GM12878 (cell line): ENCODE results near the gene PRRC2B. TPM values are rescaled to one million over a fixed set of nuclear protein-coding genes. Genes with fewer than 3 reads are reported as not detected.

Source experiments
- ATAC-seq: fragments of 200-7000 bp; cut with Tn5 transposase; 3 replicates; pipeline ENCODE4 v1.9.1; 2020; ENCODE audit warnings: mild to moderate bottlenecking, moderate library complexity
- BruUV-seq: library from RNA; stranded (reverse); fragments of 400-500 nt; replicated peaks from 2 replicates; lab custom pipeline; 2021; lab: Mats Ljungman, UMichigan
- CTCF ChIA-PET: fragments of 300-600 bp; sonication (Branson Sonifier 250); formaldehyde crosslinking; extraction: SDS; loops from one replicate; lab custom pipeline; 2021; ENCODE audit warnings: inconsistent platforms; lab: Yijun Ruan, JAX
- POLR2A ChIA-PET: fragments of 350-600 bp; formaldehyde crosslinking; extraction: SDS; loops from one replicate; lab custom pipeline; 2021; ENCODE audit warnings: inconsistent platforms; lab: Charles Lee
- RAD21 ChIA-PET: fragments of 300-600 bp; sonication (Branson Sonifier 250); formaldehyde crosslinking; loops from one replicate; lab custom pipeline; 2023; ENCODE audit warnings: antibody characterized with exemption; ENCODE audit not compliant: unreplicated experiment; lab: Charles Lee
- SMC1A ChIA-PET: fragments of 300-600 bp; sonication (Branson Sonifier 250); formaldehyde crosslinking; loops from one replicate; lab custom pipeline; 2023; ENCODE audit not compliant: unreplicated experiment, uncharacterized antibody; lab: Charles Lee
- DNase-seq: peaks from one replicate; pipeline ENCODE4 v3.0.0-alpha.2; 2011; ENCODE audit warnings: low read depth, low spot score
- FAIRE-seq: peaks from 3 replicates; lab custom pipeline; 2011; peaks lifted over from hg19 to GRCh38; lab: Jason Lieb, UNC
- H2AFZ ChIP-seq: 2 replicates; pipeline ENCODE4 v1.6.0; 2011; ENCODE audit warnings: low read depth, low read length, control low read depth; ENCODE audit not compliant: control insufficient read depth
- H3K27ac ChIP-seq: 2 replicates; pipeline ENCODE4 v1.5.1; 2011; ENCODE audit warnings: control low read depth; ENCODE audit not compliant: control insufficient read depth, insufficient read depth
- H3K27me3 ChIP-seq, 2 experiments: replicated peaks in 1 of 2; 2 replicates each; pipeline versions ENCODE4 v1.6.0 to v1.6.1; 2011; ENCODE audit warnings: low read length in 1 of 2; ENCODE audit not compliant: control insufficient read depth in 2 of 2, insufficient read depth in 2 of 2
- H3K36me3 ChIP-seq, 2 experiments: 2 replicates each; pipeline ENCODE4 v1.5.1; 2011; ENCODE audit warnings: low read length in 1 of 2; ENCODE audit not compliant: control insufficient read depth in 2 of 2, insufficient read depth in 2 of 2
- H3K4me1 ChIP-seq: 2 replicates; pipeline ENCODE4 v1.6.1; 2011; ENCODE audit warnings: mild to moderate bottlenecking, low read length, moderate library complexity, mixed read lengths; ENCODE audit not compliant: control insufficient read depth, insufficient read depth
- H3K4me2 ChIP-seq: 2 replicates; pipeline ENCODE4 v1.6.0; 2011; ENCODE audit warnings: control low read depth; ENCODE audit not compliant: control insufficient read depth, insufficient read depth
- H3K4me3 ChIP-seq: fragments of 200-600 bp; sonication (generic); 2 replicates; pipeline ENCODE4 v1.5.1; 2016
- H3K79me2 ChIP-seq: 2 replicates; pipeline ENCODE4 v1.6.0; 2011; ENCODE audit warnings: low read length; ENCODE audit not compliant: control insufficient read depth, insufficient read depth
- H3K9ac ChIP-seq: 2 replicates; pipeline ENCODE4 v1.8.0; 2011; ENCODE audit warnings: low read length, control low read depth, mixed read lengths; ENCODE audit not compliant: control insufficient read depth, insufficient read depth
- H3K9me3 ChIP-seq: replicated peaks from 3 replicates; pipeline ENCODE4 v1.5.1; 2011; ENCODE audit warnings: mild to moderate bottlenecking, low read length; ENCODE audit not compliant: control insufficient read depth, insufficient read depth
- H4K20me1 ChIP-seq: 2 replicates; pipeline ENCODE4 v1.6.0; 2011; ENCODE audit not compliant: control insufficient read depth, insufficient read depth
- EED ChIP-seq: sonication (generic); IDR thresholded peaks from 2 replicates; pipeline ENCODE4 v1.6.1; 2016; ENCODE audit warnings: antibody characterized with exemption, low read depth
- FOS ChIP-seq: IDR thresholded peaks from 3 replicates; pipeline ENCODE4 v1.6.1; 2011; ENCODE audit warnings: borderline replicate concordance; ENCODE audit not compliant: insufficient read length; ENCODE audit errors: extremely low read depth
- MTA3 ChIP-seq: IDR thresholded peaks from 2 replicates; pipeline ENCODE4 v1.6.1; 2012; ENCODE audit warnings: low read length, inconsistent platforms, borderline replicate concordance
- PKNOX1 ChIP-seq: fragments of 450-650 bp; IDR thresholded peaks from 2 replicates; pipeline ENCODE4 v1.6.1; 2016; ENCODE audit warnings: mild to moderate bottlenecking
- POLR2A ChIP-seq: IDR thresholded peaks from 2 replicates; pipeline ENCODE4 v1.6.1; 2011; ENCODE audit warnings: low read depth, mild to moderate bottlenecking, low read length
- PRDM15 ChIP-seq: fragments of 450-650 bp; formaldehyde crosslinking; IDR thresholded peaks from 2 replicates; pipeline ENCODE4 v1.4.0; 2020; ENCODE audit warnings: mild to moderate bottlenecking, moderate library complexity
- RBBP5 ChIP-seq: fragments of 200-600 bp; sonication (generic); conservative IDR thresholded peaks from 2 replicates; pipeline ENCODE4 v1.6.1; 2016
- RFX5 ChIP-seq: IDR thresholded peaks from 2 replicates; pipeline ENCODE4 v1.6.1; 2011; ENCODE audit warnings: low read depth, low read length, improper control_type of control experiment
- RUNX3 ChIP-seq: IDR thresholded peaks from 2 replicates; pipeline ENCODE4 v1.6.1; 2012; ENCODE audit warnings: low read length, inconsistent platforms
- SMAD5 ChIP-seq: IDR thresholded peaks from 2 replicates; pipeline ENCODE4 v1.6.1; 2016; ENCODE audit warnings: antibody characterized with exemption, low read depth
- SMC3 ChIP-seq: IDR thresholded peaks from 2 replicates; pipeline ENCODE4 v1.6.1; 2011; ENCODE audit warnings: low read length, improper control_type of control experiment, borderline replicate concordance
- STAT1 ChIP-seq: fragments of 450-650 bp; conservative IDR thresholded peaks from 2 replicates; pipeline ENCODE4 v1.6.1; 2014; ENCODE audit warnings: antibody characterized with exemption, mild to moderate bottlenecking
- STAT3 ChIP-seq: IDR thresholded peaks from 2 replicates; pipeline ENCODE4 v1.6.1; 2011; ENCODE audit warnings: low read depth, low read length, improper control_type of control experiment
- YY1 ChIP-seq: IDR thresholded peaks from 2 replicates; pipeline ENCODE4 v1.6.1; 2011; ENCODE audit warnings: low read depth, mild to moderate bottlenecking, low read length
- ZNF274 ChIP-seq: IDR thresholded peaks from one replicate; pipeline ENCODE4 v1.8.0; 2011; ENCODE audit not compliant: insufficient read length, insufficient read depth
- WGBS: methylation state at CpG from one replicate; pipeline ENCODE4 v1.1.6; 2016; ENCODE audit warnings: low lambda C conversion rate; ENCODE audit not compliant: insufficient replicate concordance, insufficient coverage; ENCODE audit errors: missing lambda C conversion rate; 5-methylcytosine and 5-hydroxymethylcytosine counted together
- in situ Hi-C: fragments of 300-500 bp; cut with MboI; formaldehyde crosslinking; loops from 9 replicates; pipeline ENCODE4 v1.14.3; 2018; ENCODE audit warnings: mixed read lengths
- intact Hi-C: fragments of 100-400 bp; cut with micrococcal nuclease; formaldehyde crosslinking; loops from one replicate; pipeline ENCODE4 v1.14.2; 2022; ENCODE audit not compliant: unreplicated experiment
- polyA plus RNA-seq, 11 experiments: library from polyadenylated mRNA; depleted of rRNA in 4 of 11; unstranded in 6 of 11; stranded (reverse) in 5 of 11; fragments of >200 nt; fragmentation: Nextera tagmentation in 4 of 11; fragmentation: Illumina TruSeq in 1 of 11; extraction: Ambion mirVana in 4 of 11; extraction: Trizol in 1 of 11; gene quantifications; 1 replicate in 1 of 11; 2 replicates in 10 of 11; pipeline versions ENCODE4 v1.2.1 to v1.2.3, GENCODE V29; 2011 to 2016; ENCODE audit warnings: inconsistent platforms in 2 of 11, missing spikeins in 2 of 11, low read depth in 1 of 11
- total RNA-seq, 4 experiments: library from RNA; depleted of rRNA in 3 of 4; stranded (reverse); fragments of >200 nt in 3 of 4; fragmentation: Illumina TruSeq in 1 of 4; extraction: Trizol in 1 of 4; gene quantifications; 2 replicates each; pipeline versions ENCODE4 v1.2.1 to v1.2.3, GENCODE V29; 2013 to 2021

Gene PRRC2B
- total and polyA plus RNA-seq, 10 of the 15 experiments (the other 5 are each of a cell fraction or from before 2014, with no cell fraction given) = 0.84 to 155 (median 28.7) TPM

- TF ChIP-seq PRDM15 (CRISPR knock-in tag) (no peak), SMAD5 (no peak), RUNX3 (no peak), YY1 (no peak), MTA3 (no peak), EED (no peak)
These were observed 96.6 kb downstream of the PRRC2B start (continued) for GRCh38 chr9:131490514-131490913.

GRCh38 chr9:131491001-131491710 is 97.3 kb downstream of the PRRC2B start:
- CTCF ChIA-PET = no interaction called here
- no peak overlapping the region for H3K27ac ChIP-seq
- WGBS = 97% methylated on average over 20 of the region's 20 CpGs

More at GRCh38 chr9:131491001-131491710, 97.3 kb downstream of the PRRC2B start:
- BruUV-seq = no TSS peak
- SMC1A ChIA-PET = no interaction called here
- Histone ChIP-seq H3K79me2 (no peaks in the 10 kb centered on the region), H3K36me3 (peaks cover 56 to 72% of the 10 kb centered on the region in 2 experiments), H3K4me1 (no peaks in the 10 kb centered on the region), H3K4me2 (no peak overlapping the region), H3K27me3 (no peaks in the 10 kb centered on the region), H3K4me3 (no peak overlapping the region), H3K9ac (no peak overlapping the region), H2AFZ (no peak overlapping the region), H4K20me1 (no peaks in the 10 kb centered on the region), H3K9me3 (no peaks in the 10 kb centered on the region)
- ATAC-seq (no peak), FAIRE-seq (no peak), DNase-seq (no peak)
- TF ChIP-seq SMC3 (no peak), ZNF274 (no peak), POLR2A (peak; percentile 21; the same call in 1 of the 2 replicates), FOS (no peak), STAT3 (no peak), RFX5 (no peak), STAT1 (no peak), PKNOX1 (no peak), RBBP5 (no peak)
- RAD21 ChIA-PET = interaction anchor here (0.6 to 0.7 kb wide), 2 partner anchors 104 to 254 kb away, joined by 3 read pairs; no protein-coding TSS in a partner anchor
- in situ Hi-C loops (no loop called here), intact Hi-C loops (no loop called here)
- POLR2A ChIA-PET = no interaction called here
